Aorta (tissue), 5 donors: ENCODE data around the gene LSM14A. TPM values are rescaled to one million over a fixed set of nuclear protein-coding genes. Genes with fewer than 3 reads are reported as not detected.
"Not testable (repeated sequence)": the region's sequence is repeated elsewhere in the genome, so short reads cannot be mapped to it uniquely, and the experiment has no call there.

ENCODE experiments used
- ATAC-seq: fragments of 200-7000 bp; cut with Tn5 transposase; one replicate; pipeline ENCODE4 v1.9.1; 2022; ENCODE audit warnings: moderate library complexity; ENCODE audit not compliant: low FRiP score
- DNase-seq, 2 donors: peaks; one replicate each; pipeline ENCODE4 v3.0.0-alpha.2; 2020
- H3K27ac ChIP-seq, 2 donors: one replicate each; pipeline ENCODE4 v1.5.1; 2013; ENCODE audit warnings: low read length in 2 of 2, mild to moderate bottlenecking in 2 of 2, moderate library complexity in 2 of 2, control low read depth in 1 of 2, inconsistent platforms in 1 of 2, low read depth in 1 of 2
- H3K27me3 ChIP-seq, 2 donors: one replicate each; pipeline ENCODE4 v1.6.1; 2013; ENCODE audit warnings: control low read depth in 1 of 2, low read length in 1 of 2, mild to moderate bottlenecking in 1 of 2, moderate library complexity in 1 of 2; ENCODE audit not compliant: insufficient read depth in 2 of 2, control insufficient read depth in 1 of 2
- H3K36me3 ChIP-seq, 2 donors: one replicate each; pipeline ENCODE4 v1.6.1; 2013; ENCODE audit warnings: control low read depth in 1 of 2, low read length in 1 of 2, mild to moderate bottlenecking in 1 of 2; ENCODE audit not compliant: insufficient read depth in 2 of 2, control insufficient read depth in 1 of 2
- H3K4me1 ChIP-seq, 2 donors: one replicate each; pipeline ENCODE4 v1.6.1; 2013; ENCODE audit warnings: low read length in 2 of 2, control low read depth in 1 of 2, mild to moderate bottlenecking in 1 of 2, moderate library complexity in 1 of 2; ENCODE audit not compliant: insufficient read depth in 2 of 2, control insufficient read depth in 1 of 2
- H3K4me3 ChIP-seq, 2 donors: one replicate each; pipeline ENCODE4 v1.5.1; 2013; ENCODE audit warnings: low read length in 2 of 2, control low read depth in 1 of 2, mild to moderate bottlenecking in 1 of 2
- H3K9me3 ChIP-seq: one replicate; pipeline ENCODE4 v1.6.1; 2013; ENCODE audit warnings: mild to moderate bottlenecking, low read length; ENCODE audit not compliant: control insufficient read depth
- WGBS, 2 donors: extraction: QIAGEN DNeasy Blood & Tissue Kit; methylation state at CpG; one replicate each; pipeline ENCODE4 v1.1.7; 2013; 5-methylcytosine and 5-hydroxymethylcytosine counted together
- intact Hi-C, 2 donors: fragments of 100-400 bp; cut with DNase I; formaldehyde crosslinking; loops; one replicate each; pipeline versions ENCODE4 v1.14.2 to v1.15.0; 2022
- polyA plus RNA-seq, 2 donors: library from polyadenylated mRNA; stranded (reverse); fragments of 200-250 nt; gene quantifications; one replicate each; pipeline ENCODE4 v1.2.3, GENCODE V29; 2013
- total RNA-seq, 2 donors: library from RNA; stranded (reverse); fragmentation: NEBNext Ultra II Directional; extraction: Animal tissue kit (Norgen Biotek cat#: 25700); gene quantifications; one replicate each; pipeline ENCODE4 v1.2.1, GENCODE V29; 2021
- donor health status: healthy with polysubstance abuse.
- donor health status: Bipolar disorder and iron deficiency.
- donor health status: DM: no; HTN: no; CAD: no.
- donor health status: DM: no; HTN: no; CAD: no.
- donor health status: DM: yes; HTN: yes; CAD: no.

The LSM14A gene
- total and polyA plus RNA-seq, 4 donors = 80.4 to 108 (median 87.5) TPM

- no peaks in the 10 kb centered on the region for H3K9me3 ChIP-seq
- H3K27ac ChIP-seq = peak overlapping the region; percentile 94 to 96
- H3K27me3 ChIP-seq = no peaks in the 10 kb centered on the region
- no peak for ATAC-seq
- 15 to 17% methylated on average over 9 of the region's 9 CpGs for WGBS, 2 donors
- intact Hi-C loops = loop anchor here in 1 of 2 donors (5.0 kb wide), 1 partner anchor 649 kb away; the partner anchor contains the start of gene PEPD
- H3K36me3 ChIP-seq = no peaks in the 10 kb centered on the region
- DNase-seq = no peak
- peak overlapping the region; percentile 39 to 85 for H3K4me3 ChIP-seq
- H3K4me1 ChIP-seq = no peaks in the 10 kb centered on the region
These were observed 796 bp upstream of the LSM14A start for GRCh38 chr19:34171539-34171876.

GRCh38 chr19:34172661-34173192, 423 bp downstream of the LSM14A start:
- intact Hi-C loops = loop anchor here in 1 of 2 donors (5.0 kb wide), 1 partner anchor 650 kb away; the partner anchor contains the start of gene PEPD
- H3K4me1 ChIP-seq = peaks cover 0 to 2% of the 10 kb centered on the region in 2 donors
- ATAC-seq = peak; percentile 74
- no peaks in the 10 kb centered on the region for H3K36me3 ChIP-seq
- peak overlapping the region; percentile 90 for H3K4me3 ChIP-seq
- no peaks in the 10 kb centered on the region for H3K27me3 ChIP-seq
- H3K27ac ChIP-seq = peak overlapping the region; percentile 76 to 88
- 0% methylated on average over 40 to 58 of the region's 58 CpGs for WGBS, 2 donors
- H3K9me3 ChIP-seq = no peaks in the 10 kb centered on the region
- DNase-seq = peak in 1 of 2 donors; percentile 80

- H3K27me3 ChIP-seq = no peaks in the 10 kb centered on the region
- H3K9me3 ChIP-seq = no peaks in the 10 kb centered on the region
- no peaks in the 10 kb centered on the region for H3K36me3 ChIP-seq
- DNase-seq = peak in 1 of 2 donors; percentile 55
- intact Hi-C loops = loop anchor here in 1 of 2 donors (5.0 kb wide), 1 partner anchor 651 kb away; the partner anchor contains the start of gene PEPD
- peak; percentile 27 for ATAC-seq
- peak overlapping the region; percentile 90 for H3K4me3 ChIP-seq
- 1 to 2% methylated on average over 23 of the region's 23 CpGs for whole genome bisulfite sequencing, 2 donors
- peaks cover 0 to 2% of the 10 kb centered on the region in 2 donors for H3K4me1 ChIP-seq
- peak overlapping the region; percentile 76 to 88 for H3K27ac ChIP-seq
These were observed 1.1 kb downstream of the LSM14A start for GRCh38 chr19:34173193-34173956.

GRCh38 chr19:34175173-34175572, 2.9 kb downstream of the LSM14A start:
- WGBS, 2 donors = 64 to 66% methylated on average over 8 of the region's 8 CpGs
- H3K4me1 ChIP-seq, H3K36me3 ChIP-seq, ATAC-seq, H3K27ac ChIP-seq, H3K4me3 ChIP-seq, H3K9me3 ChIP-seq, intact Hi-C loops, H3K27me3 ChIP-seq, DNase-seq: not testable (repeated sequence)

GRCh38 chr19:34176581-34176980, 4.3 kb downstream of the LSM14A start:
- WGBS, 2 donors = 21 to 27% methylated on average over 3 of the region's 3 CpGs
- peaks cover 2 to 5% of the 10 kb centered on the region in 2 donors for H3K4me1 ChIP-seq

DNA sequence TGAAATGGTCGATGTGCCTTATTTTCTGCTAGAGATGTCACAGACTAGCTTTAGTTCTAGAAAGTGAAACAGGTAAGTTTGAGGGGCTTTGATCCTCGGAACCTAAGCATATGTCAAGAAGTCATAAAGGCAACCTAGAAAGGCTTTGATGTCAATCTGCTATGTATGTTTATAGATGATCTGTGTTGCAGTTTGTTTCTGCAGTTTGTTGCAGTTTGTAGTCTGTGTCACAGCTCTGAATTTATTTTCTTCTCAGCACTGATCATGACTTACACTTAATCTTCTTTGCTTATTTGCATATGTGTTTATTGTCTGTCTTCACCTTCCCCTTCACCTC, 5.9 kb downstream of the LSM14A start:
- Histone ChIP-seq H3K4me3 (no peak overlapping the region), H3K27ac (no peak overlapping the region), H3K36me3 (no peaks in the 10 kb centered on the region), H3K4me1 (peaks cover 2 to 5% of the 10 kb centered on the region in 2 donors), H3K9me3 (no peaks in the 10 kb centered on the region), H3K27me3 (no peaks in the 10 kb centered on the region)
- ATAC-seq (no peak), DNase-seq (no peak)
- intact Hi-C loops = no loop called here
- 65% methylated on average over 2 of the region's 2 CpGs for WGBS, 2 donors

More at GRCh38 chr19:34176581-34176980, 4.3 kb downstream of the LSM14A start:
- intact Hi-C loops = no loop called here
- DNase-seq (no peak), ATAC-seq (no peak)
- Histone ChIP-seq H3K9me3 (no peaks in the 10 kb centered on the region), H3K4me3 (no peak overlapping the region), H3K36me3 (no peaks in the 10 kb centered on the region), H3K27ac (no peak overlapping the region), H3K27me3 (no peaks in the 10 kb centered on the region)

GRCh38 chr19:34179066-34179465, 6.8 kb downstream of the LSM14A start:
- H3K27me3 ChIP-seq = no peaks in the 10 kb centered on the region
- no peak overlapping the region for H3K27ac ChIP-seq
- H3K4me3 ChIP-seq = no peak overlapping the region
- no peaks in the 10 kb centered on the region for H3K9me3 ChIP-seq
- no peak for ATAC-seq
- intact Hi-C loops = no loop called here
- DNase-seq = no peak
- no peaks in the 10 kb centered on the region for H3K36me3 ChIP-seq
- WGBS, 2 donors = 16 to 21% methylated on average over 2 of the region's 2 CpGs
- H3K4me1 ChIP-seq = peaks cover 2 to 5% of the 10 kb centered on the region in 2 donors

- 81 to 91% methylated on average over 2 of the region's 2 CpGs for WGBS, 2 donors
- Histone ChIP-seq H3K9me3 (no peaks in the 10 kb centered on the region), H3K4me1 (peaks cover 2 to 10% of the 10 kb centered on the region in 2 donors), H3K27ac (no peak overlapping the region), H3K4me3 (no peak overlapping the region), H3K36me3 (no peaks in the 10 kb centered on the region), H3K27me3 (no peaks in the 10 kb centered on the region)
- intact Hi-C loops = no loop called here
- ATAC-seq (no peak), DNase-seq (no peak)
These were observed 8.0 kb downstream of the LSM14A start for GRCh38 chr19:34180273-34180672.

DNA sequence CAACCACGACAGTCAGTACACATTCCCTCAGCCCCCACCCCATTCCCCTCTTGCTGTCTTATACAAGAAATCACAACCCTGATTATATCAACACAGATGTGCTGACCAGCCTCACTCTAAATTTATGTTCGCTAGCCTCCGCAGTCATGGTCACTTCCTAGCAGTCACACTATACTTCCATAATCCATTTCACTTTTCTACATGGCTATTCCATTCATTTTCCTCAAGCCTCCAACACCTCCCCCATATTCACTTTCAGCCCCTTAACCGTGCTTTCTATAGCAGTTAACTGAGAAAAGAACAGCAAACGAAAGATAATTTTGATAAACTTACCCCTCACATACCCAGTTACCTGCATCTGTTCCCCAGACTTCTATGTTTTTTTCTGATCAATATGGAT, 8.4 kb downstream of the LSM14A start:
- H3K27ac ChIP-seq = no peak overlapping the region
- ATAC-seq = no peak

More for the DNA sequence above, 8.4 kb downstream of the LSM14A start:
- Histone ChIP-seq H3K36me3 (no peaks in the 10 kb centered on the region), H3K4me1 (peaks cover 2 to 12% of the 10 kb centered on the region in 2 donors), H3K27me3 (no peaks in the 10 kb centered on the region), H3K9me3 (no peaks in the 10 kb centered on the region), H3K4me3 (no peak overlapping the region)
- intact Hi-C loops = no loop called here
- DNase-seq = no peak
- WGBS, 2 donors = 77 to 84% methylated on average over 5 of the region's 5 CpGs
